Stimulated activated CD8-positive, alpha-beta memory T cell treated with anti-CD3 and anti-CD28 coated beads, Interleukin-7, amount 100 ng/mL, for 4 hours (primary cell): ENCODE data around the gene SLC12A8.
A peak's percentile ranks its signal among the peaks of the same experiment; 100 is the strongest.

Experiments
- DNase-seq, 2 donors: peaks; one replicate each; pipeline ENCODE4 v3.0.0-alpha.2; 2020; ENCODE audit warnings: low read depth in 2 of 2

The SLC12A8 gene

GRCh38 chr3:125055331-125055912, 157.1 kb downstream of the SLC12A8 start:
- peak in 1 of 2 donors; percentile 33 for DNase-seq

DNA sequence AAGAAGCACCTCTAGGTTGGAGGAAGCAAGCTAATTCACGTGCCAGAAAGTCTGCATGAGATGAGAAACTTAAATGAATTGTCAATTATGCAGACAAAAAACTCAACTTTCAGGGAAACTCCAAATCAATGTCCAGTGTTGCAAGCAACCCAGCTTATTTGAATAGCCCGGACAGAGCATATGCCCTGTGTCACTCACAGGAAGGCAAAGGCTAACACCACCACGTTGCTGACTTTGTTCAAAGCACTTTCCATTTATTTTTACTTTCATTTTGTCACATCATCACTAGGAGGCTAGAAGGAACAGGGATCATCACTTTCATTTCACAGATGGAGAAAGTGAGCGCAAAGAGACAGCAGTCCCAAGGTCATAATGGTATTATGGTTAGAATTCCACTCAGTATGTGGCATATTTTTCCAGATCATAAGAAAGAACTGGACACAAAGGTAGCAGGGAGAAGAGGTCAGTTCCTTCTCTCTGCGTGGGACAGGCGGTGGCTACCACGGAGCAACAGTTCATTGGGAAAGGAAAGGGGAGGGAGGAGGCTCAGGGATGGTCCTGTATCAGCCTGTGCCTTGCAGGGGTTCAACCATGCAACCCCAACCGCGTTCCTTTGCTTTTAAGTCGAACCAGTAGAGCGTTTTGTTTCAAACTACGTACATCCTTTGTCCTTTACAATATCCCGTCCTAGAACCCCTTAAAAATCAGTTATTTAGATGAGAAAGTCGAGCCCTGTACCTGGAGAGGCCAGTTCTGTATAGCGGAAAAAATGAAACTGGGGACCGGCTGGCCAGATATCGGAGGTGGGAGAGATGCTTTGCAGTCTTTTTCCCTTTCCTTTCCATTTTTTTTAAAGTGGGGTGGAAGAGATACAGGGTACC, 157.9 kb downstream of the SLC12A8 start:
- no peak for DNase-seq

GRCh38 chr3:125054062-125054448, 158.5 kb downstream of the SLC12A8 start:
- DNase-seq, result no peak

DNA sequence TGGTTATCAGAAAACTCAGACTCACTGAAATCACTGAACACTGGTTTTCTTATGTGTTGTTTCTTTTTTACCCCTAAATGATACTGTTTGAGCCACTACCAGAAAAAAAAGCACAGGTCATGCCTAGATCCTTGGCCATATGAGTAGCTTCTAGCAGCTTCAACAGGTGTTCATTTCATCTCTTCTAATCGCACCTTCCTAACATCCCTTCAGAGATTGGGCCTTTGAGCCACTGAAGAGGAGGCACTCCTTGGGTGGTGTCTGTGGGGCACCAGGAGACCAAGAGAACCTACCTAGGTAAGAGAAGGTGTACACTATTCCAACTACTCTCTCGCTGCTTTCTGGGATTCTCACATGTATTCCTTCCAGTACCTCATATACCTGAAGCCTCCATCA, 159.2 kb downstream of the SLC12A8 start:
- DNase-seq, result no peak

GRCh38 chr3:125052624-125053303, 159.8 kb downstream of the SLC12A8 start:
- DNase-seq, result no peak

GRCh38 chr3:125051715-125052581, 160.6 kb downstream of the SLC12A8 start:
- DNase-seq, result peak; percentile 66 to 69

- no peak for DNase-seq
Measured at GRCh38 chr3:125051205-125051604, 161.3 kb downstream of the SLC12A8 start.

DNA sequence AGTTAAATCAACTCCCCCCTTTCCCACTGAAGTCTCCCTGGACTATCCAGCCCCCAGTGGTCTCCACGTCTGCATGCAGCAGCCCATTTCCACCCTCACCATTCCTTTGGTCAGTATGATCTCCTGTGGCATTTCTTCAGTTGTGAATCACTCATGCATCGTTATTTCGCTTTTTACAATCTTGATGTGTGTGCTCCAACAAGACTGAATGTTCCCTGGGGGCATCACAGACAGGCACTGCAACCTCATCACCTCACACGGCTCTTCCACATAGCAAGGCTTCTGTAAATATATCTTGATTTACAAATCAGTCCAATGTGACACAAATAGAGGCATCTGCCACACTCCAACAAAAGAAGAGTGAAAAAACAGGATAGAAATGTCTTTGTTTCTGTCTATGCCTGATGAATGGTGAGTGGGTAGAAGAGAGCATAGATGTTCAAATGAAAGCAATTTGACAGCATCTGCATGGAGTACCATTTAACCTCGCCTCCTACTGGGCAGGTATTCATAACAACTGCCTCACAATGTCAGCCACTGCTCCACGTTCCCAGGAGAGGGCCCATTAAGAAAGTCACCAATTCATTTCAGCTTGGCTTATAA, 162.0 kb downstream of the SLC12A8 start:
- no peak for DNase-seq

GRCh38 chr3:125048282-125048681, 164.3 kb downstream of the SLC12A8 start:
- DNase-seq, result no peak

GRCh38 chr3:125045965-125046364, 166.6 kb downstream of the SLC12A8 start:
- DNase-seq, result no peak

DNA sequence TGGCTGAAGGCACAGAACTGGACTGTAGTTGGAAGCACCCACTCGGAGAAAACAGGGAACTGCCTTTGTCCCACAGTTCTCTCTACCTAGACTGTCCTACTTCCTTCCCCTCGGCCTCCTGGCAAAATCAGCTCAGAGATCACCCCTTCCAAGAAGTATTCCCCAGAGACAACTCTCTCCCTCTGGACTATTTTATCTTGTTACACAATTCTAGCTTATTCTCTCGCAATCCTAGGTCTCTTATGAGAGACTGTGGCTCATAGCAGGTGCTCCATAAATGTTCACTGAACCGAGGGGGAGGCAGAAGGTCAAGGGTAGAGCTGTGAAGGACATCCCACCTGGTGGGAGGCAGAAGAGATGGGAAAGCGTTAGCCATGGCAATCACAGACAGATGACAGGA, 167.4 kb downstream of the SLC12A8 start:
- no peak for DNase-seq

DNA sequence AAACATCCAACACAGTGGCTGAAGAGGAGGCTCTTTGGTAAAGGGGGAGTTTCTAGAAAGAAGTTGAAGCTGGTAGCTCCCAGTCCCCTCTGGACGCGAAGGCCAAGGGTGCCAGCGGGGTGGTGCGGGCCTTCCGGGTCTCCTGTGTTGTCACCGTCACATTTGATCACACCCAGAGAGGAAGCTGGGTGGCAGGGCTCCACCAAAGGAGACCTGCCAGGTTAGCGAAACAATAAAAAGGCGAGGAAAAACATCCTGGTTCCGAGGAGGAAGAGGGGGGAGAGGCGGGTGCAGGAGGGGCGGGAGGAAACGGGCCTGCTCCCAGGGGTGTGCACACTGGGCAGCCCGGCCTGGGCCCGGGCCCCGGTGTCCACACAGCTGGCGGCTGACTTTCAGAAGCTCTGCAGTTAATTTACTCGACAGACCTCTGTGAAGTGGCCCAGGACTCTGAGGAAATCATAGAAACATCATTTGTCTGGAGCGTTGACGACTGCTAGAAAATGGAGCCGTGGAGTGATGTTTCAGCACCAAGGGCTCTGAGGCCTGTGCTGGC, 168.9 kb downstream of the SLC12A8 start:
- DNase-seq, result no peak

DNA sequence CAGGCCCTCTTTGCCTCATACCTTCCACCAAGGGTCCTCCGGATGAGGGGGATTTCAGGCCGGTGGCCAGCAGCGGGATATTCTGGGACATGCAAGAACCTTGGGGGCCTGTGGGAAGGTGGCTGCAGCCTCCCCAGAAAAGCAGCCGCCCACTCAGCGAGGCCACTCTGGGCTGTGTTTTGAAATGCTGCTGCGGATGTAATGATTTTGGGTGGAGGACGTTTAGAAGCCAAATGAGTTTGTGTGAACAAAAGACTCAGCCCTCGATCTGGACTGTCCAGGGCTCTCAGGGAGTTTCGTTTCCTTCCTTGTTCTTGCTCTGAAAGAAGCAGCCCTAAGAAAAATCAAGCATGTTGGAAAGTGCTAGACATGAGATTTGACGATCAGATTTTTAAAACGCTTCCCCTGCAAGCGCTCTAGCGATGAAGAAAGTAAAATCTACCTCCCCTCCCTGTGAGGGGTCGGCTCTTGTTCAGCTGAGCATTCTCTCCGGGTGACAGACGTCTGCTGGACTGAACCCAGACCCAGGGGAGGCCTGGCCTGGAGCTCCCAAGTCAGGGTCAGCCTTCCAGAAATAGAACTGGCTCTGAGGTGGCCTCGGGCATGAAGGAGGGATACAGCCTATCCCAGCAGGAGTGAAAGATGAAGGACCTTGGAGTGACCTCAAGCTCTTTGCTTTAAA, 169.7 kb downstream of the SLC12A8 start:
- DNase-seq, result no peak

- DNase-seq, result no peak
Measured at GRCh38 chr3:125039131-125040100, 173.1 kb downstream of the SLC12A8 start.

DNA sequence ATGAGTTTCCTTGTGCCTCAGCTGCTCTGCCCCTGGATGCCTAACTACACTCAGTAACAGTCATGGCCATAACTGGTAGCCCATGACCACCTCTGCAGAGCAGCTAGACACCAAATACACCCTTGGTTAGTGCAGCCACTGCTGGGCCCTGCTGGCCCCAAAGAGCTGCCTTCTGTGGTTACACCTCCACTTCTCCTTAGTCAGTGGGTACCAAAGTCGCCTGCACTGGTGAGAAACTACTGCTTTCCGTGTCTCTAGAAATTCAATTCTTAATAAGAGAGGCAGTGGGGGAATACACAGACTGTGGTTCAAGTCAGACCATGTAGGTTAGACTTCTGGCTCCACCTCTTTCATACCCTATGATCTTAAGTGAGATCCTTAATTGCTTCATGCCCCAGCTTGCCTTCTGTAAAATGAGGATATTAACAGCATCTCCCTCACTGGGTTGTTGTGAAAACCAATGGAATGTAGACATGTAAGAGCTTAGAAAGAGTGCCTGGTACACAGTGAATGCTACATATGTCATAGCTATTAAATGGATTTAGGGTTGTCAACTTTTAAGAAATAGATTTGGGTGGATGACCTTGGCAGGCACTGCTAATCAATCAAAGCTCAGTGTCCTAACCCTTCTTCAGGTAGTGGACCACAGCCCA, 174.9 kb downstream of the SLC12A8 start:
- no peak for DNase-seq

DNA sequence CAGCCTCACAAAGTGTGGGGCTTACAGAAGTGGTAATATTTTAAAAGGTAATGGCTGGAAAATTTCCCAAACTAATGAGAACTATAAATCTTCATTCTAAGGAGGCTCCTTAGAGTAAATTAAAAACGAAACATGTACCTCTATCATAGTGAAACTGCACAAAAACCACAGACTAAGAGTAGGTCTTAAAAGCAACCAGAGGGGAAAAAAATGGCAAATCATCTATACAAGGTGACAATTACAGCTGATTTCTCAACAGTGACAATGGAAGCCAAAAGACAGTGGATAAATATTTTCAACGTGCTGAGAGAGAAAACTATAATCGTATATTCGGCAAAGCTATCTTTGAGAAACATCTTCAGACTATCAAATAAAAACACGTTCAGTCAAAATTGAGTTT, 177.3 kb downstream of the SLC12A8 start:
- no peak for DNase-seq

GRCh38 chr3:125033616-125034015, 178.9 kb downstream of the SLC12A8 start:
- DNase-seq, result no peak

GRCh38 chr3:125033135-125033534, 179.4 kb downstream of the SLC12A8 start:
- no peak for DNase-seq

- DNase-seq, result no peak
Measured at GRCh38 chr3:125032683-125033082, 179.9 kb downstream of the SLC12A8 start.
